Kidney (tissue), 14 donors: Measurements from ENCODE around the gene USP19. TPM values are rescaled to one million over a fixed set of nuclear protein-coding genes. Genes with fewer than 3 reads are reported as not detected.

Experiments
- DNase-seq, 5 donors: peaks; one replicate each; pipeline ENCODE4 v3.0.0-alpha.2; 2013 to 2020
- FAIRE-seq: peaks from 2 replicates; lab custom pipeline; 2012; peaks lifted over from hg19 to GRCh38; lab: Jason Lieb, UNC
- H3K27ac ChIP-seq, 2 donors: one replicate each; pipeline ENCODE4 v1.7.0; 2013; ENCODE audit warnings: low read depth in 2 of 2, low read length in 2 of 2, inconsistent platforms in 1 of 2
- H3K27me3 ChIP-seq: one replicate; pipeline ENCODE4 v1.7.1; 2013; ENCODE audit warnings: low read length, inconsistent platforms; ENCODE audit not compliant: control insufficient read depth, insufficient read depth
- H3K36me3 ChIP-seq, 3 donors: one replicate each; pipeline versions ENCODE4 v1.7.0 to v1.7.1; 2013; ENCODE audit warnings: low read length in 3 of 3, control low read depth in 1 of 3, inconsistent platforms in 1 of 3; ENCODE audit not compliant: insufficient read depth in 3 of 3, control insufficient read depth in 2 of 3
- H3K4me1 ChIP-seq, 3 donors: one replicate each; pipeline versions ENCODE4 v1.7.0 to v1.7.1; 2013; ENCODE audit warnings: low read length in 3 of 3, inconsistent platforms in 1 of 3, low read depth in 1 of 3; ENCODE audit not compliant: control insufficient read depth in 2 of 3, insufficient read depth in 2 of 3
- H3K4me3 ChIP-seq, 3 donors: one replicate each; pipeline versions ENCODE4 v1.7.0 to v1.8.1; 2013; ENCODE audit warnings: low read length in 3 of 3, control low read depth in 1 of 3, inconsistent platforms in 1 of 3
- H3K9ac ChIP-seq, 3 donors: one replicate each; pipeline versions ENCODE4 v1.7.0 to v1.7.1; 2013; ENCODE audit warnings: low read length in 3 of 3, control low read depth in 1 of 3, inconsistent platforms in 1 of 3
- H3K9me3 ChIP-seq, 3 donors: one replicate each; pipeline versions ENCODE4 v1.7.0 to v1.7.1; 2013; ENCODE audit warnings: low read length in 3 of 3, control low read depth in 1 of 3, inconsistent platforms in 1 of 3; ENCODE audit not compliant: control insufficient read depth in 2 of 3, insufficient read depth in 1 of 3
- intact Hi-C: fragments of 100-400 bp; cut with DNase I; formaldehyde crosslinking; loops from one replicate; pipeline ENCODE4 v1.11.1; 2022
- polyA plus RNA-seq: library from polyadenylated mRNA; stranded (reverse); fragments of 350-450 nt; fragmentation: Illumina TruSeq; extraction: RNeasy Lipid Tissue Mini Kit (QIAGEN cat#74804); gene quantifications from one replicate; pipeline ENCODE4 v1.2.3, GENCODE V29; 2014; ENCODE audit warnings: low read depth, low replicate concordance; ENCODE audit not compliant: insufficient read depth
- total RNA-seq: library from RNA; stranded (reverse); fragmentation: NEBNext Ultra II Directional; extraction: Animal tissue kit (Norgen Biotek cat#: 25700); gene quantifications from one replicate; pipeline ENCODE4 v1.2.1, GENCODE V29; 2021
- TF ChIP-seq, protein P1 (sequence below): IDR thresholded peaks from 3 replicates; pipeline ENCODE4 v1.5.1; 2012; ENCODE audit warnings: mild to moderate bottlenecking, moderate library complexity, borderline replicate concordance; ENCODE audit not compliant: insufficient read depth; ENCODE audit errors: extremely low read depth
- donor health status: control.
- donor health status: control.
- donor health status: control.
- donor health status: control.
- donor health status: control.
- donor health status: DM: yes; HTN: yes; CAD: no.
- donor health status: Normal renal cell carcinoma (clear cell type).

The USP19 gene
- total and polyA plus RNA-seq, 2 donors from 2014 or later = 29.3 to 67.2 TPM

DNA sequence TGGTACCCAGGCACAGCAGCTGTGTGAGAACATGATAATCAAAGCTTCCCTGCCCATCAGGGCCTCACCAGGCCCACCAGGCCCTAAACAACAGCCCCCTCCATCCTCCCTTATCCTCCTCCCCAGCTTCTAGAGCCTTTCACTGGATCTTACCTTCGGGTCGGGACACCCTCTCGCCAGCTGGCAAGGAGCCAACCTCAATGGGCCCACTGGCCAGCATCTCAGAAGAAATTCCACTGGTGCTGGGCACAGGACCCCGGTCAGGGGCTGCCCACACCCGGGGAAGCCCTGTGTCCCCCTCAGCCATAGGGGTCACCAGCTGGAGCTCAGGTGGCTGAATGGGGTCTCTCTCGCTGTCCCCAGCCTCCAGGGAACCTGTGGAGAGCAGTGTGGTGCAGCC, 9.3 kb downstream of the USP19 start:
- TF ChIP-seq, protein P1, sequence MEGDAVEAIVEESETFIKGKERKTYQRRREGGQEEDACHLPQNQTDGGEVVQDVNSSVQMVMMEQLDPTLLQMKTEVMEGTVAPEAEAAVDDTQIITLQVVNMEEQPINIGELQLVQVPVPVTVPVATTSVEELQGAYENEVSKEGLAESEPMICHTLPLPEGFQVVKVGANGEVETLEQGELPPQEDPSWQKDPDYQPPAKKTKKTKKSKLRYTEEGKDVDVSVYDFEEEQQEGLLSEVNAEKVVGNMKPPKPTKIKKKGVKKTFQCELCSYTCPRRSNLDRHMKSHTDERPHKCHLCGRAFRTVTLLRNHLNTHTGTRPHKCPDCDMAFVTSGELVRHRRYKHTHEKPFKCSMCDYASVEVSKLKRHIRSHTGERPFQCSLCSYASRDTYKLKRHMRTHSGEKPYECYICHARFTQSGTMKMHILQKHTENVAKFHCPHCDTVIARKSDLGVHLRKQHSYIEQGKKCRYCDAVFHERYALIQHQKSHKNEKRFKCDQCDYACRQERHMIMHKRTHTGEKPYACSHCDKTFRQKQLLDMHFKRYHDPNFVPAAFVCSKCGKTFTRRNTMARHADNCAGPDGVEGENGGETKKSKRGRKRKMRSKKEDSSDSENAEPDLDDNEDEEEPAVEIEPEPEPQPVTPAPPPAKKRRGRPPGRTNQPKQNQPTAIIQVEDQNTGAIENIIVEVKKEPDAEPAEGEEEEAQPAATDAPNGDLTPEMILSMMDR = no peak
- Histone ChIP-seq H3K27me3 (no peaks in the 10 kb centered on the region), H3K4me3 (no peak overlapping the region), H3K9ac (no peak overlapping the region), H3K27ac (no peak overlapping the region), H3K36me3 (peaks cover 16 to 72% (median 61%) of the 10 kb centered on the region in 3 donors), H3K9me3 (no peaks in the 10 kb centered on the region), H3K4me1 (no peaks in the 10 kb centered on the region)
- FAIRE-seq (no peak), DNase-seq (no peak)
- intact Hi-C loops = no loop called here

DNA sequence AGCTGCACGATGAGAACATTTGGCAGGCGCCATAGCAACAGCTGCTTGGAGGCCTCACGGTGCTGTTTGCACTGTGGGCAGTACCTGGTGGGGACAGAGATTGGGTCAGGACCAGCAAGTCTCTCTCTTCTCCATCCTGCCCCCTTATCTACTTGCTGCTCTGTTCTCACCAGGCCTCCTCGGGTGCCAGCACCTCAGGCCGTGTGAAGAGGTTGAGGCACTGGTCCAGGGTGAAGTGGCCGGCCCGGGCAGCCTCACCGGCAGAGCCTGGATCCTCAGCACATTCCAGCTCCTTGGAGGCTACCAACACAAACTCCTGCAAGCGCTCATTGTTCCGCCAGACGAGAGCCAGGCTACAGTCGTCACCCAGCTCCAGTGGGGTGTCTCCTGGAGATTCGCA, 9.8 kb downstream of the USP19 start:
- FAIRE-seq = no peak
- Histone ChIP-seq H3K4me3 (no peak overlapping the region), H3K27ac (no peak overlapping the region), H3K9me3 (no peaks in the 10 kb centered on the region), H3K9ac (no peak overlapping the region), H3K27me3 (no peaks in the 10 kb centered on the region), H3K36me3 (peaks cover 16 to 67% (median 57%) of the 10 kb centered on the region in 3 donors), H3K4me1 (peaks cover 0 to 4% (median 0%) of the 10 kb centered on the region in 3 donors)
- TF ChIP-seq, protein P1 = no peak
- DNase-seq = no peak
- intact Hi-C loops = no loop called here

DNA sequence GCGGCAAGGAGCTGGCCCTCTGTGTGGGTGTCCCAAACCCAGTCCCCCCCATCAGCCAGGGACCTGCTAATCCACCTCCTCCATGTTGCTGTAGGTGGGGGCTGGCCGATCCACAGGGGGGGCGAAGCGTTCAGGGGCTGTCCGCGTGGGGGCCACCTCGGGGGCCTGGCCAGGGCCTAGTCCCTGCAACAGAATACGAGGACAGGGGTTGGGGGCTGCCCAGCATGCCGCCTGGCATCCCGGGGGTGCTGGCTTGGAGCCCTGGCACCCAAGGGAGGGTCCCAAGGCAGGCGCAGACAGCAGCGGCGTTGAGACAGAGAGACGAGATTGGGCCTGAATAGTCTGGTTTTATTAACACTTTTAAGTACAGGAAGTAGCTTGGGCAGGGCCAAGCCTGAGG, 12.3 kb downstream of the USP19 start:
- FAIRE-seq = no peak
- intact Hi-C loops = no loop called here
- Histone ChIP-seq H3K4me3 (no peak overlapping the region), H3K9me3 (no peaks in the 10 kb centered on the region), H3K4me1 (peaks cover 0 to 14% (median 8%) of the 10 kb centered on the region in 3 donors), H3K27me3 (no peaks in the 10 kb centered on the region), H3K27ac (no peak overlapping the region), H3K9ac (no peak overlapping the region), H3K36me3 (peaks cover 2 to 44% (median 38%) of the 10 kb centered on the region in 3 donors)
- TF ChIP-seq, protein P1 = no peak
- DNase-seq = no peak
